Muscle layer of duodenum (tissue), 2 donors: Measurements from ENCODE around the gene SNX6.

Source experiments
- H3K27ac ChIP-seq: one replicate; pipeline ENCODE4 v1.7.0; 2013; ENCODE audit warnings: mild to moderate bottlenecking, low read length
- H3K27me3 ChIP-seq: one replicate; pipeline ENCODE4 v1.7.0; 2013; ENCODE audit warnings: low read depth, mild to moderate bottlenecking, control low read depth, low read length
- H3K36me3 ChIP-seq, 2 donors: one replicate each; pipeline ENCODE4 v1.7.0; 2013; ENCODE audit warnings: low read length in 2 of 2, control low read depth in 1 of 2, mild to moderate bottlenecking in 1 of 2; ENCODE audit not compliant: insufficient read depth in 2 of 2, control insufficient read depth in 1 of 2
- H3K4me1 ChIP-seq, 2 donors: one replicate each; pipeline ENCODE4 v1.7.0; 2013; ENCODE audit warnings: low read length in 2 of 2, mild to moderate bottlenecking in 2 of 2, control low read depth in 1 of 2, moderate library complexity in 1 of 2; ENCODE audit not compliant: insufficient read depth in 2 of 2, control insufficient read depth in 1 of 2
- H3K4me3 ChIP-seq, 2 donors: one replicate each; pipeline ENCODE4 v1.7.0; 2013; ENCODE audit warnings: low read length in 2 of 2, low read depth in 1 of 2, mild to moderate bottlenecking in 1 of 2
- H3K9me3 ChIP-seq, 2 donors: one replicate each; pipeline ENCODE4 v1.7.0; 2013; ENCODE audit warnings: low read length in 2 of 2, control low read depth in 1 of 2, mild to moderate bottlenecking in 1 of 2; ENCODE audit not compliant: control insufficient read depth in 1 of 2
- donor health status: healthy.

SNX6 gene

GRCh38 chr14:34629657-34630529 lies at the start of gene SNX6:
Gene SNX6 (minus strand): TSS chr14:34630148. CDS start chr14:34630116, 32 bp downstream.
- H3K36me3 ChIP-seq = no peaks in the 10 kb centered on the region
- H3K27me3 ChIP-seq = no peaks in the 10 kb centered on the region
- no peaks in the 10 kb centered on the region for H3K9me3 ChIP-seq
- peak within 1 kb of the TSS; percentile 92 for H3K27ac ChIP-seq
- H3K4me3 ChIP-seq = peak within 1 kb of the TSS; percentile 88 to 94
- peaks cover 5 to 21% of the 10 kb centered on the region in 2 donors for H3K4me1 ChIP-seq

- Histone ChIP-seq H3K4me1 (no peaks in the 10 kb centered on the region), H3K9me3 (no peaks in the 10 kb centered on the region), H3K27ac (no peak overlapping the region), H3K4me3 (no peak overlapping the region), H3K27me3 (no peaks in the 10 kb centered on the region), H3K36me3 (no peaks in the 10 kb centered on the region)
Observed at GRCh38 chr14:34678735-34679134, 48.8 kb upstream of the SNX6 start.

- H3K9me3 ChIP-seq = no peaks in the 10 kb centered on the region
- no peaks in the 10 kb centered on the region for H3K36me3 ChIP-seq
- no peaks in the 10 kb centered on the region for H3K4me1 ChIP-seq
- no peaks in the 10 kb centered on the region for H3K27me3 ChIP-seq
- no peak overlapping the region for H3K4me3 ChIP-seq
- no peak overlapping the region for H3K27ac ChIP-seq
Observed at GRCh38 chr14:34678306-34678705, 48.4 kb upstream of the SNX6 start.

- H3K27me3 ChIP-seq = no peaks in the 10 kb centered on the region
- H3K4me1 ChIP-seq = no peaks in the 10 kb centered on the region
- no peak overlapping the region for H3K4me3 ChIP-seq
- H3K9me3 ChIP-seq = no peaks in the 10 kb centered on the region
- H3K36me3 ChIP-seq = no peaks in the 10 kb centered on the region
- H3K27ac ChIP-seq = no peak overlapping the region
Observed at GRCh38 chr14:34676516-34677211, 46.7 kb upstream of the SNX6 start.

GRCh38 chr14:34673702-34674101 lies 43.8 kb upstream of the SNX6 start:
- no peaks in the 10 kb centered on the region for H3K9me3 ChIP-seq
- H3K27ac ChIP-seq = no peak overlapping the region
- no peaks in the 10 kb centered on the region for H3K4me1 ChIP-seq
- no peaks in the 10 kb centered on the region for H3K27me3 ChIP-seq
- no peaks in the 10 kb centered on the region for H3K36me3 ChIP-seq
- H3K4me3 ChIP-seq = no peak overlapping the region

GRCh38 chr14:34671716-34672115 lies 41.8 kb upstream of the SNX6 start:
- H3K4me1 ChIP-seq = no peaks in the 10 kb centered on the region
- H3K9me3 ChIP-seq = no peaks in the 10 kb centered on the region
- H3K27me3 ChIP-seq = no peaks in the 10 kb centered on the region
- no peaks in the 10 kb centered on the region for H3K36me3 ChIP-seq
- H3K27ac ChIP-seq = no peak overlapping the region
- no peak overlapping the region for H3K4me3 ChIP-seq

GRCh38 chr14:34668111-34668510 lies 38.2 kb upstream of the SNX6 start:
- no peaks in the 10 kb centered on the region for H3K9me3 ChIP-seq
- no peaks in the 10 kb centered on the region for H3K27me3 ChIP-seq
- no peak overlapping the region for H3K4me3 ChIP-seq
- H3K4me1 ChIP-seq = no peaks in the 10 kb centered on the region
- H3K36me3 ChIP-seq = no peaks in the 10 kb centered on the region
- no peak overlapping the region for H3K27ac ChIP-seq

- Histone ChIP-seq H3K27ac (no peak overlapping the region), H3K36me3 (no peaks in the 10 kb centered on the region), H3K9me3 (no peaks in the 10 kb centered on the region), H3K4me3 (no peak overlapping the region), H3K4me1 (no peaks in the 10 kb centered on the region), H3K27me3 (no peaks in the 10 kb centered on the region)
Observed at GRCh38 chr14:34667007-34667406, 37.1 kb upstream of the SNX6 start.

GRCh38 chr14:34665785-34666435 lies 36.0 kb upstream of the SNX6 start:
- peak overlapping the region; percentile 5 for H3K27ac ChIP-seq
- H3K27me3 ChIP-seq = no peaks in the 10 kb centered on the region
- H3K9me3 ChIP-seq = peaks cover under 1% of the 10 kb centered on the region in 2 donors
- H3K36me3 ChIP-seq = no peaks in the 10 kb centered on the region
- no peak overlapping the region for H3K4me3 ChIP-seq
- H3K4me1 ChIP-seq = no peaks in the 10 kb centered on the region

- Histone ChIP-seq H3K4me1 (no peaks in the 10 kb centered on the region), H3K36me3 (no peaks in the 10 kb centered on the region), H3K27me3 (no peaks in the 10 kb centered on the region), H3K9me3 (peaks cover 3 to 6% of the 10 kb centered on the region in 2 donors), H3K27ac (no peak overlapping the region), H3K4me3 (no peak overlapping the region)
Observed at GRCh38 chr14:34662561-34663088, 32.7 kb upstream of the SNX6 start.

GRCh38 chr14:34660796-34661195 lies 30.8 kb upstream of the SNX6 start:
- no peaks in the 10 kb centered on the region for H3K4me1 ChIP-seq

More at GRCh38 chr14:34660796-34661195, 30.8 kb upstream of the SNX6 start:
- H3K36me3 ChIP-seq = no peaks in the 10 kb centered on the region
- peaks cover 3 to 6% of the 10 kb centered on the region in 2 donors for H3K9me3 ChIP-seq
- no peak overlapping the region for H3K4me3 ChIP-seq
- no peak overlapping the region for H3K27ac ChIP-seq
- no peaks in the 10 kb centered on the region for H3K27me3 ChIP-seq
